GM12892 (cell line): ENCODE data around the gene ZNF365.
"Not testable (repeated sequence)": the region's sequence is repeated elsewhere in the genome, so short reads cannot be mapped to it uniquely, and the experiment has no call there.

Source experiments
- DNase-seq: peaks from one replicate; pipeline ENCODE4 v3.0.0; 2011; ENCODE audit not compliant: insufficient read length
- FAIRE-seq: peaks from 2 replicates; lab custom pipeline; 2011; peaks lifted over from hg19 to GRCh38; lab: Jason Lieb, UNC
- POLR2A ChIP-seq: IDR thresholded peaks from 2 replicates; pipeline ENCODE4 v1.6.1; 2011; ENCODE audit warnings: low read depth, low read length, control low read depth
- POLR2AphosphoS5 ChIP-seq: IDR thresholded peaks from 2 replicates; pipeline ENCODE4 v1.6.1; 2011; ENCODE audit warnings: low read depth, low read length, control low read depth
- TAF1 ChIP-seq: IDR thresholded peaks from 2 replicates; pipeline ENCODE4 v1.6.1; 2011; ENCODE audit warnings: low read depth, mild to moderate bottlenecking, control low read depth, low read length, borderline replicate concordance

Gene ZNF365

DNA sequence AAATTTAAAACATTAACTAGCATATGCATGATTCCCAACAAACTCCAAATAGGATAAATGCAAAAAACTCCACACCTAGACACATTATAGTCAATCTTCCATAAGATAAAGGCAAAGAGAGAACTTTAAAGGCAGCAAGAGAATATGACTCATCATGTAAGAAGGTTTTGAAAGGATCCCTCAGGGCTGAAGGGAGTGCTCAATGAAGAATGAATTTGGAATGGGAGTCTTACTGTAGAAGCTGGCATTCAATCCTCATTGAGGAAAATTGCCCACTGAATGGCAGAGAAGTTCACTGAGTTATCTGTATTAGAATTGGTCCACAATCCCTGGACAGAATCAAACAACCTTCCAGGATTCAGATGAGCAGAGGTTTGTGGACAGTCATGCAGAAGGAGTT lies 26.1 kb upstream of the ZNF365 start:
- DNase-seq (no peak), FAIRE-seq (no peak)
- TF ChIP-seq TAF1 (no peak), POLR2A (no peak), POLR2AphosphoS5 (no peak)

DNA sequence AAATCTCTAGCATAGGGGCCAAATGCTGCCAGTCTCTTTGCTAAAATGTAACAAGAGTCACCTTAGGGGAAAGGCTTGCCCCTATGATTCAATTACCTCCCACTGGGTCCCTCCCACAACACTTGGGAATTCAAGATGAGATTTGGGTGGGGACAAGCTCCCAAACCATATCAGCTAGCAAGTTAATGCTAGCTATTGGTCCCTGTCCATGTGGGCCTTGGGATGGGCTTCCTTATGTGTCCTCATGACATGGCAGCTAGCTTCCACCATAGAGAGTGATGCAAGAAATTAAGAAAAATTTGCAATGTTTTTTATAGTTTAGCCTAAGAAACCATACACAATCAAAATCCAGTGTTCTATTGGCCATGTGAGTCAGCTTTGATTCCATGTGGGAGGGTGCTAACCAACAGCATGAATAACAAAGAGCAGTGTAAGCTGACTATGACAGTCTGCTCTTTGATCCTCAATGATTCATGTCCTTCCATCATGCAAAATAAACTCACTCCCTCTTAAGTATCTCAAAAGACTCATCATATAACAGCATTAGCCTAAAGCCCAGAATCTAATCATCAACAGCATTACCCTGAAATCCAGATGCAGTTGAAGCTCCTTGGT lies 21.7 kb upstream of the ZNF365 start:
- FAIRE-seq (no peak), DNase-seq (no peak)
- TF ChIP-seq POLR2AphosphoS5 (no peak), POLR2A (no peak), TAF1 (no peak)

DNA sequence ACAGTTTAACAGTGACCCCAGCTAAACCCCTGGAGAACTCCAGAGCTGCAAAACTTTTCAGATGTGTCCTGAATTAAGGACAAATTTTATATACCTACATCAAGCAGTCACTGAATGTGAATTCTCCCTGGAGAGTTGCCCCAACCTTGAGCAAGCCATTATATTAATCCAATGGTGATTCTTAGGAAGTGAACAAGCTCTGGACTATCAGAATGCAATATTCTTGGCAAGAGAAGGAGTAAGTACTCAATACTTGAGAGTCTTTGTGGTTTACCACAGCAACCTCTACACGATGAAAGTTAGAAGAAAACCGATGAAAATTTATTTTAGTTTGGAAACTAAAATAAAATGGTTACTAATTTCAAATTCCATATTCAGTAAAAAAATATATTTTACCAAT lies 19.3 kb upstream of the ZNF365 start:
- FAIRE-seq (no peak), DNase-seq (no peak)
- no peak for TF ChIP-seq POLR2AphosphoS5
- no peak for TF ChIP-seq POLR2A
- TF ChIP-seq TAF1: no peak

DNA sequence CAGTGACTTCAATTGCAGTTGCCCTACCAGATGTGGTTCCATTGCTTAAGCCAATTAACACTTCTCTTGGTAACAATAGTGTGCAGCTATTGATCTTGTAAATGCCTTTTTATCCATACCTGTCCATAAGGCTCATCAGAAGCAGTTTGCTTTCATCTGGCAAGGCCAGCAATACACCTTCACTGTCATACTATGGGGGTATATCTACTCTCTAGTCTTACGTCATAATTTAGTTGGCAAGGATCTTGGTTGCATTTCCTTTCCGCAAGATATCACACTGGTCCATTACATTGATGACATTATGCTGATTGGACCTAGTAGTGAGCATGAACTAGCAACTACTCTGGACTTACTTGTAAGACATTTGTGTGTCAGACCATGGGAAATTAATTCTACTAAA lies 17.7 kb upstream of the ZNF365 start:
- no peak for TF ChIP-seq POLR2AphosphoS5
- TF ChIP-seq POLR2A: no peak
- TF ChIP-seq TAF1: no peak
- FAIRE-seq (no peak), DNase-seq (no peak)

DNA sequence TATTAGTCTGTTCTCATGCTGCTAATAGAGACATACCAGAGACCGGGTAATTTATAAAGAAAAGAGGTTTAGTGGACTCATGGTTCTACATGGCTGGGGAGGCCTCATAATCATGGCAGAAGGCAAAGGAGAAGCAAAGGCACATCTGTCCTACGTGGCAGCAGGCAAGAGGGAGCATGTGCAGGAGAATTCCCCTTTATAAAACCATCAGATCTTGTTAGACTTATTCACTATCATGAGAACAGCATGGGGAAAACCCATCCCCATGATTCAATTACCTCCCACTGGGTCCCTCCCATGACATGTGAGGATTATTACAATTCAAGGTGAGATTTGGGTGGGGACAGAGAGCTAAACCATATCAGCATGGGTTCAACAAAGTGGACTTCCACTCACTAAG lies 16.0 kb upstream of the ZNF365 start:
- not testable (repeated sequence) for DNase-seq, FAIRE-seq

DNA sequence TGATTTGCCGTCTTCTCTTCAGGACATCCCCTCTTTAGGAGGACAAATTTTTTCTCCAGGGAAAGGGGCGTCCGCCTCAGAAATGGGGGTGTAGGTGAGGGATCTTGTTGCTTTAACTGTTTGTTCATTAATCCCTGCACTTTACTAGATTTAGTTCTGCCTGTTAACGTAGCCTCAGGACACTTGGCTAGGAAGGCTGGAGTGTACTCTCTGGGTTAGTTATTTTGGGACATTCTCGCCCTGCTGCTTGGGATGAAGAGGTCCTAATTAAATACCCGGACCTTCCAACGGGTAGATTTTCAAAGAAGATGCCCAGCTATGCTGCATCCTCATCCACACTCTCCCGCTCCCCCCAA lies 552 bp upstream of the ZNF365 start:
- TF ChIP-seq TAF1: no peak
- TF ChIP-seq POLR2A: no peak
- no peak for TF ChIP-seq POLR2AphosphoS5
- DNase-seq: no peak
- FAIRE-seq: no peak

DNA sequence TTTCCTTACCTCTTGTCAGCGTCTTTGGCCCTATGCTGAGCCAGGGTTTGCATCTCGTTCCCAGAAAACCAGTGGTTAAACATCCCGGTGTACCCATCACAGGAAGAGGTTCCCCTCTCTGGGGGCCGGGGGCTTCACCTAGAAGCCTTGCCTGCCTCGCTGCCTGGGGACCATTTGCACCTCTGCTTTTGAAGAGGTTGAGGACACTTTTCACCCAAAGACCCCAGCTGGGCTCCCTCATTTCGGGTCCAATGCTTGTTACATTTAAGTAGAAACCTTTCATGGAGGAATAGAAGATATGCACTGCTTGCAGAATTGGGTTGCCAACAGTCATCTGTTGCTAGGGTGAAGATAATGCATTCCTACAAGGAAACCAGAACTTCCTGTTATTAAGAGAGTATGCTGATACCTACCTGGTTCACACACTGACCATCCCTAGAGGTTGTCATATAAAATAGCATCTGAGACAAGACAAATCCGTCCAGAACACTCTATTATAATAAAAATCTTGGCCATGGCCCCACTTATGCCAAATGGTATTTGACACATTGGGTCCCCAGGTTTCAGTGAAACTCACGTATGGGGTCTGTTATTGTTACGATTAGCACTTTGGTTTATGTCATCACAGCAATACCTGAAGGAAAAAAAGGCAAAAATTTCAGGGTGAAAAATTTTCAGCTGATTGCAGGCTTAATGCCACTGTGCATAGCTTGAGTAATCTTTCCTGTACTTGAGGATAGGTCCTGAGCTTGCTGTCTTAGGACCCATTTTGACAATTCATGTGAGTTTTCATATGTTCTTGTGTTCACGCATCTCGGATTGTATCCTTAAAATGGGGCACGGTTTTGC lies 917 bp downstream of the ZNF365 start:
- DNase-seq: no peak
- no peak for FAIRE-seq

DNA sequence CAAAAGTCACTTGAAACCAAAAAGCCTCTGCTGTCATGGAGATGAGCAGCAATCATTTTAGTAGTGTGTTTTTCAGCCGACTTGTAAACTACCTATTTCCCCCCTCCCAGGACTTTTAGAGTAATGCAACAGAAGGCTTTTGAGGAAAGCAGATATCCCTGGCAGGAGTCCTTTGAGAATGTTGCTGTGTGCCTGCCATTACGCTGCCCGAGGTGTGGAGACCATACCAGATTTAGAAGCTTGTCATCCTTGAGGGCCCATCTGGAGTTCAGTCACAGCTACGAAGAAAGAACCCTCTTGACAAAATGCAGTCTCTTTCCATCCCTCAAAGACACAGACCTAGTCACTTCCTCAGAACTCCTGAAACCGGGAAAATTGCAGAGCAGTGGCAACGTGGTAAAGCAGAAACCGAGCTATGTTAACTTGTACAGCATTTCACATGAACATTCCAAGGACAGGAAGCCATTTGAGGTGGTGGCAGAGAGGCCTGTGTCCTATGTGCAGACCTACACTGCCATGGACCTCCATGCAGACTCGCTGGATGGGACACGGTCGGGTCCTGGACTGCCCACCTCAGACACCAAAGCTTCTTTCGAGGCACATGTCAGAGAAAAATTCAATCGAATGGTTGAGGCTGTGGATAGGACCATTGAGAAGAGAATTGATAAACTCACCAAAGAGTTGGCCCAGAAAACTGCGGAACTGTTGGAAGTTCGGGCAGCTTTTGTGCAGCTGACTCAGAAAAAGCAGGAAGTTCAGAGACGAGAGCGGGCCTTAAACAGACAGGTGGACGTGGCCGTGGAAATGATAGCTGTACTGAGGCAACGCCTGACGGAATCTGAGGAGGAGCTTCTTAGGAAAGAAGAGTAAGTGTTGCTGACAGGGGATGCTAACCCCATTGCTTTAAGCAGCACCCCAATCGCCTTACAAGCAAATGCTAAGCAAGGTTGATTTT lies 2.2 kb downstream of the ZNF365 start:
- DNase-seq (no peak), FAIRE-seq (no peak)
- no peak for TF ChIP-seq POLR2AphosphoS5
- TF ChIP-seq TAF1: no peak
- no peak for TF ChIP-seq POLR2A

More for the DNA sequence above, 917 bp downstream of the ZNF365 start:
- TF ChIP-seq TAF1 (no peak), POLR2AphosphoS5 (no peak), POLR2A (no peak)

DNA sequence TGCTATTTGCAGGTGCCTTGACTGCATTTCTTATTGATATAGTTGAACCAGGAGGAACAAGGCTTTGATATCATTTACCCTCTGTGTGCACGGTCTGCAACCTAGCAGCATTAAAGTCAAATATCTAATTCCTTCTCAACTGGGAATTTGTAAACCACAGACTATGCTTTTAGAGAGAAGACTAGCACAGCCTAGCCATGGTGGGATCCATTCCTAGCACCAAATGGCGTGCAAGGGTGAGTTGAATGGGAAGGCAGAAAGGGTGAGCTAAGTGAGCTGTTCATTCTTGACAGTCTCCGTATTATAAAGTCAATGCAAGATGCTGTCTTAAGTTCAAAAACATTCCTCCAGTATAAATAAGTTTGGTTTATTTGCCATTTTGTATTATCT lies 2.9 kb downstream of the ZNF365 start:
- FAIRE-seq: no peak
- TF ChIP-seq TAF1: no peak
- no peak for TF ChIP-seq POLR2AphosphoS5
- TF ChIP-seq POLR2A: no peak
- no peak for DNase-seq

DNA sequence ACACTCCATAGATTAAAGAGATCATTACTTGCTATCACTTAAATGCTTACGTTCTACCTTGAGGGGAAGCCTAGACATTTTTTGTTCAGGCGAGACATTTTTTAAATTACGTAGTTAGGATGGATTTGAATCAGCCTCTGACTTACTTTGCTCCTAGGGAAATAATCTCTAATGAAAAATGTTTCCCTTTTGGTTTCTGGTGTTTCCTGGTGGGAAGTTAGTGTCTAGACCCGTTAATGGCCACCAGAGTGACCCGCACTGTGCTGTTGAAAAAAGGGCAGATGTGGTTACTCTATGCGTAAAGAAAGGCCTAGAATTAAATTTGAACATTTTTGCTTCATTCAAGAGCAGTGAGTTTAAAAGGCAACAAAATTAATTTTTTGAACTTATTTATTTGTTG lies 3.8 kb downstream of the ZNF365 start:
- DNase-seq (no peak), FAIRE-seq (no peak)
- TF ChIP-seq TAF1: no peak
- TF ChIP-seq POLR2AphosphoS5: no peak
- TF ChIP-seq POLR2A: no peak

DNA sequence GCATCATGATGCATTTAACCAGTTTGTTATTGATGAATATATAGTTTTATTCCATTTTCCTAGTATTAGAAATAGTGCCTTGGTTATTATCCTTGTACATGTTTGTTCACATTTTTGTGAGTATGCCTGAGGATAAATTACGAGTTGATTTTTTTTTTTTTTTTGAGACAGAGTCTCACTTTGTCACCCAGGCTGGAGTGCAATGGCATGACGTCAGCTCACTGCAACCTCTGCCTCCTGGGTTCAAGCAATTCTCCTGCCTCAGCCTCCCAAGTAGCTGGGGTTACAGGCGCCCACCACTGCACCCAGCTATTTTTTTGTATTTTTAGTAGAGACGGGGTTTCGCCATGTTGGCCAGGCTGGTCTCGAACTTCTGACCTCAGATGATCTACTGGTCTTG lies 4.7 kb downstream of the ZNF365 start:
- FAIRE-seq: not testable (repeated sequence)

DNA sequence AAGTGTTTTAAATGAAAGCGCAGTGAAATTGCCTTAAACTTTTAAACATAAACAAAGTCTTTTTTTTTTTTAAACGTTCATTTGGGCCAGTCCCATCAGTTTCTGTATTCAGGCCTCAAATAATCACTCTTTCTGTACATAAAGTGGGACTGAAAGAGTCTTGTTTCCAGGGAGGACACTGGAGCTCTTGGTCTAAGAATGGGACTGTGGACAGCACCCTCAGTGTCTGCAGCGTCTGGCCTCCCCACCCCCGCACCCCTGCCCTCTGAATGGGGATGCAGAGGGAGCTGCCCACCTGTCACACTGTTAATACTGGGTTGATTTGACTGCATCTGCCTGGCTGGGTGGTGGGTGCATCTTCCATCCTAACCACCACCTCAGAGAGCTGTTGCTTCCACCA lies 5.2 kb downstream of the ZNF365 start:
- no peak for TF ChIP-seq POLR2AphosphoS5
- no peak for TF ChIP-seq POLR2A
- no peak for TF ChIP-seq TAF1
- FAIRE-seq (no peak), DNase-seq (no peak)

More for the DNA sequence above, 4.7 kb downstream of the ZNF365 start:
- not testable (repeated sequence) for DNase-seq

DNA sequence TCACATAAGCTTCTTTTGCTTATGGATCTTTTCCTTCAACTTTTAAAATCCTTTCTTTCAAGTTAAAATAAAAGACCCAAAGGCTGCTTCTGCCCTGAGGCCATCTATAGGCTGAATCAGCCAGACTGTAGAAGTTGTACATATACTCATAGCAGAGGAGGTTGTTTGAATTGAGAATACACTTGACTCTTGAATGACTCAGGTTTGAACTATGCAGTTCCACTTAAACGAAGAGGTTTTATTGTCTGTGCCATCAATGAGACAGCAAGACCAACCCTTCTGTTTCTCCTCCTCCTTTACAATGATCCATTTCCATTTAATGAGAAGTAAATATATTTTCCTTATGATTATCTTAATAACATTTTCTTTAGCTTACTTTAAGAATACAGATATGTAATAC lies 5.8 kb downstream of the ZNF365 start:
- FAIRE-seq (no peak), DNase-seq (no peak)
- TF ChIP-seq TAF1 (no peak), POLR2A (no peak), POLR2AphosphoS5 (no peak)
